ENCODE measurements around the gene SMAD3.

DNA sequence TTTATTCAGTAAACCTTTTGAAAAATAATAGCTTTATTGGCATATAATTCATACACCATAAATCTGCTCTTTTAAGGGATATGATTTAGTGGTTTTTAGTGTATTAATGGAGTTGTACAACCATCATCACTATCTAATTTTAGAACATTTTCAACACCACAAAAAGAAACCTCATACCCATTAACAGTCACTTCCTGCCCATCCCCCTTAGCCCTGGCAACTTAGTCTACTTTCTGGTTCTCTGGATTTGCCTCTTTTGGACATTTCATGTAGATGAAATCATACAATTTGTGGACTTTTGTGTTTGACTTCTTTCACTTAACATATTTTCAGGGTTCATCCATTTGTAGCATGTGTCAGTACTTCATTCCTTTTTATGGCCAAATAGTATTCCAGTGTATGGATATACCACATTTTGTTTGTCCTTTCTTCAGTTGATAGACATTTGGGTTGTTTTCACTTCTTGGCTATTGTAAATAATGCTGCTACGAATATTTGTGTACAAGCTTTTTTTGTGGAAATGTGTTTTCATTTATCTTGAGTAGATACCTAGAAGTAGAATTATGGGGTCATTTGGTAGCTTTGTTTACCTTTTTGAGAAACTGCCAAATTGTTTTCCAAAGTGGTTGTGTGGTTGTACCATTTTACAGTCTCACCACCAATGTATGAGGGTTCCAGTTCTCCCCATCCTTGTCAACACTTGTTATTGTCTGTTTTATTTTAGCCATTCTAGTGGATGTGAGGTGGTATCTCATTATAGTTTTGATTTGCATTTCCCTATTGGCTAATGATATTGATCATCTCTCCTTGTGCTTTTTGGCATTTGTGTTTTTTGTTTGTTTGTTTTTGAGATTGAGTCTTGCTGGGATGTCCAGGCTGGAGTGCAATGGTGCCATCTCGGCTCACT lies 45.8 kb downstream of the SMAD3 start:
- TF ChIP-seq CTCF (IDR thresholded peaks at IDR 0.05) (no peak), POLR2A (IDR thresholded peaks at IDR 0.05) (no peak)
